DND-41 (cell line): Measurements from ENCODE around the gene SPTBN4.

Experiments used
- ATAC-seq: fragments of 200-7000 bp; cut with Tn5 transposase; 3 replicates; pipeline ENCODE4 v1.9.1; 2021; ENCODE audit warnings: low read depth; ENCODE audit not compliant: insufficient read depth
- DNase-seq: peaks from one replicate; pipeline ENCODE4 v3.0.0-alpha.2; 2020
- H2AFZ ChIP-seq: 2 replicates; pipeline ENCODE4 v1.6.0; 2012; ENCODE audit warnings: low read depth, low read length
- H3K27ac ChIP-seq: 2 replicates; pipeline ENCODE4 v1.5.1; 2012; ENCODE audit warnings: low read length, inconsistent platforms
- H3K27me3 ChIP-seq: fragments of 200-600 bp; sonication (generic); 2 replicates; pipeline ENCODE4 v1.6.0; 2012; ENCODE audit warnings: low read length, mild to moderate bottlenecking, inconsistent platforms; ENCODE audit not compliant: insufficient read depth, poor library complexity
- H3K36me3 ChIP-seq: 2 replicates; pipeline ENCODE4 v1.5.1; 2012; ENCODE audit warnings: low read length, inconsistent platforms; ENCODE audit not compliant: insufficient read depth
- H3K4me1 ChIP-seq: 2 replicates; pipeline ENCODE4 v1.5.1; 2012; ENCODE audit warnings: mild to moderate bottlenecking, low read length; ENCODE audit not compliant: insufficient read depth
- H3K4me2 ChIP-seq: 2 replicates; pipeline ENCODE4 v1.6.0; 2012; ENCODE audit warnings: mild to moderate bottlenecking, moderate library complexity, low read length, inconsistent platforms; ENCODE audit not compliant: insufficient read depth
- H3K4me3 ChIP-seq, 2 experiments: fragments of 200-600 bp in 1 of 2; shearing (Covaris generic) in 1 of 2; 2 replicates each; pipeline ENCODE4 v1.5.1; 2012 to 2016; ENCODE audit warnings: inconsistent platforms in 2 of 2, low read length in 2 of 2, mild to moderate bottlenecking in 2 of 2, low read depth in 1 of 2, moderate library complexity in 1 of 2
- H3K79me2 ChIP-seq: 2 replicates; pipeline ENCODE4 v1.6.0; 2012; ENCODE audit warnings: low read length, inconsistent platforms; ENCODE audit not compliant: insufficient read depth
- H3K9ac ChIP-seq: 2 replicates; pipeline ENCODE4 v1.6.0; 2012; ENCODE audit warnings: low read depth, mild to moderate bottlenecking, inconsistent platforms, low read length, moderate library complexity
- H3K9me3 ChIP-seq: 2 replicates; pipeline ENCODE4 v1.5.1; 2012; ENCODE audit warnings: low read length, moderate library complexity, mild to moderate bottlenecking, inconsistent platforms; ENCODE audit not compliant: insufficient read depth, severe bottlenecking
- H4K20me1 ChIP-seq: 2 replicates; pipeline ENCODE4 v1.6.0; 2012; ENCODE audit warnings: low read length; ENCODE audit not compliant: insufficient read depth
- EZH2 ChIP-seq: IDR thresholded peaks from 3 replicates; pipeline ENCODE4 v1.6.1; 2012; ENCODE audit warnings: borderline replicate concordance, low read depth, mild to moderate bottlenecking, moderate library complexity, low read length, inconsistent platforms; ENCODE audit not compliant: severe bottlenecking
- TF ChIP-seq, protein P1 (sequence below): IDR thresholded peaks from 2 replicates; pipeline ENCODE4 v1.5.1; 2012; ENCODE audit warnings: borderline replicate concordance, low read length, moderate library complexity, mild to moderate bottlenecking; ENCODE audit not compliant: poor library complexity, severe bottlenecking; ENCODE audit errors: extremely low read depth

The SPTBN4 gene

DNA sequence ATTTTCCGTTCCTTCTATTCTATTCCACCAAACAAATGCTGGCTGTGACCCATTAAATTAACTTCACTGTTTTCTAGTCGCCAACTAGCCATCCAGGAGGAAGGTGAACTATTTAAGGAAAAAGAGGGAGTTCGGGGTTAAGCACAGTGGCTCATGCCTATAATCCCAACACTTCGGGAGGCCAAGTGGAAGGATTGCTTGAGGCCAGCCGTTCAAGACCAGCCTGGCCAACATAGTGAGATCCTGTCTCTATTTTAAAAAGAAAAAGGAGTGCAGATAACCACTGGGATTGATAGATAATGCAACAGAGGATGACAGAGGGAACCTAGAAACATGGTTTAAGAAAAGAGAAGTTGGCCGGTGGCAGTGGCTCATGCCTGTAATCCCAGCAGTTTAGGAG lies 44.7 kb downstream of the SPTBN4 start:
- Histone ChIP-seq H3K27me3 (no peaks in the 10 kb centered on the region), H4K20me1 (no peaks in the 10 kb centered on the region), H3K9ac (no peak overlapping the region), H3K4me1 (no peaks in the 10 kb centered on the region), H3K4me2 (no peak overlapping the region), H3K4me3 (no peak overlapping the region), H3K27ac (no peak overlapping the region), H3K79me2 (no peaks in the 10 kb centered on the region), H2AFZ (no peak overlapping the region), H3K9me3 (no peaks in the 10 kb centered on the region), H3K36me3 (no peaks in the 10 kb centered on the region)
- no peak for ATAC-seq
- no peak for DNase-seq
- TF ChIP-seq, protein P1, sequence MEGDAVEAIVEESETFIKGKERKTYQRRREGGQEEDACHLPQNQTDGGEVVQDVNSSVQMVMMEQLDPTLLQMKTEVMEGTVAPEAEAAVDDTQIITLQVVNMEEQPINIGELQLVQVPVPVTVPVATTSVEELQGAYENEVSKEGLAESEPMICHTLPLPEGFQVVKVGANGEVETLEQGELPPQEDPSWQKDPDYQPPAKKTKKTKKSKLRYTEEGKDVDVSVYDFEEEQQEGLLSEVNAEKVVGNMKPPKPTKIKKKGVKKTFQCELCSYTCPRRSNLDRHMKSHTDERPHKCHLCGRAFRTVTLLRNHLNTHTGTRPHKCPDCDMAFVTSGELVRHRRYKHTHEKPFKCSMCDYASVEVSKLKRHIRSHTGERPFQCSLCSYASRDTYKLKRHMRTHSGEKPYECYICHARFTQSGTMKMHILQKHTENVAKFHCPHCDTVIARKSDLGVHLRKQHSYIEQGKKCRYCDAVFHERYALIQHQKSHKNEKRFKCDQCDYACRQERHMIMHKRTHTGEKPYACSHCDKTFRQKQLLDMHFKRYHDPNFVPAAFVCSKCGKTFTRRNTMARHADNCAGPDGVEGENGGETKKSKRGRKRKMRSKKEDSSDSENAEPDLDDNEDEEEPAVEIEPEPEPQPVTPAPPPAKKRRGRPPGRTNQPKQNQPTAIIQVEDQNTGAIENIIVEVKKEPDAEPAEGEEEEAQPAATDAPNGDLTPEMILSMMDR, result no peak
- no peak for TF ChIP-seq EZH2

DNA sequence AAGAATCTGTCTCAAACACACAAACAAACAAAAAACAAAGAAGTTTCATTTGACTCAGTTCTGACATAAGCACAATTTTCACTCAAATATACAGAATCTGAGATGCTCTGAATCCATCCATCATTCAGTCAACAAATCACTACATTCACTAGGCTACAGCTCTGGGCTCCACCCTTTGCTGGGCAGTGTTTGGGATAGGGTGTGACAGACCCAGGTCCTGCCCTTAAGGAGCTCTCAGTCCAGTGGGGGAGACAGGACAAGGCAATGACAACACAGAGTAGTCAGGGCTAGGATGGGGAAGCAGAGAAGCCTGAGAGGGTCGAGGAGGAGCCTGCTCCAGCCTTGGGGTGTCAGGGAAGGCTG lies 45.3 kb downstream of the SPTBN4 start:
- no peak for DNase-seq
- Histone ChIP-seq H3K27me3 (no peaks in the 10 kb centered on the region), H3K36me3 (no peaks in the 10 kb centered on the region), H3K9ac (no peak overlapping the region), H3K27ac (no peak overlapping the region), H3K4me2 (no peak overlapping the region), H4K20me1 (no peaks in the 10 kb centered on the region), H3K79me2 (no peaks in the 10 kb centered on the region), H3K9me3 (no peaks in the 10 kb centered on the region), H3K4me1 (no peaks in the 10 kb centered on the region), H2AFZ (no peak overlapping the region), H3K4me3 (no peak overlapping the region)
- TF ChIP-seq, protein P1, result no peak
- TF ChIP-seq EZH2, result no peak
- no peak for ATAC-seq

DNA sequence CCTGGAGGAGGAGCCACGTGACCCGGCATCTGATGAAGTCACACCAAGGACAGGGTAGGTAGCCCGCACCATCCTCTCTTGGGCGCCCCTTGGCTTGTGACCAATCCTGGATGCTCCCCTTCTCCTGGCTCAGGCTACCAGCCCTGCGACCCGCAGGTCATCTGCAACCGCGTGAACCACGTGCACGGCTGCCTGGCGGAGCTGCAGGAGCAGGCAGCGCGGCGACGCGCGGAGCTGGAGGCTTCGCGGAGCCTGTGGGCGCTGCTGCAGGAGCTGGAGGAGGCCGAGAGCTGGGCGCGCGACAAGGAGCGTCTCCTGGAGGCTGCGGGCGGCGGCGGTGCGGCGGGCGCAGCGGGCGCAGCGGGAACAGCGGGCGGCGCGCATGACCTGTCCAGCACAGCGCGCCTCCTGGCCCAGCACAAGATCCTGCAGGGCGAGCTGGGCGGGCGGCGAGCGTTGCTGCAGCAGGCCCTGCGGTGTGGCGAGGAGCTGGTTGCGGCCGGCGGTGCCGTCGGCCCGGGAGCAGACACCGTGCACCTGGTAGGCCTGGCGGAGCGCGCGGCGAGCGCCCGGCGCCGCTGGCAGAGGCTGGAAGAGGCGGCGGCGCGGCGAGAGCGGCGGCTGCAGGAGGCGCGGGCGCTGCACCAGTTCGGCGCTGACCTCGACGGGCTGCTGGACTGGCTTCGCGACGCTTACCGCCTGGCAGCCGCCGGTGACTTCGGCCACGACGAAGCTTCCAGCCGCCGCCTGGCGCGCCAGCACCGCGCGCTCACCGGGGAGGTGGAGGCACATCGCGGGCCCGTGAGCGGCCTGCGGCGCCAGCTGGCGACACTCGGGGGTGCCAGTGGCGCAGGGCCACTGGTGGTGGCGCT lies 45.9 kb downstream of the SPTBN4 start:
- Histone ChIP-seq H3K4me2 (no peak overlapping the region), H3K27ac (no peak overlapping the region), H2AFZ (no peak overlapping the region), H3K9ac (no peak overlapping the region), H3K4me1 (no peaks in the 10 kb centered on the region), H3K4me3 (no peak overlapping the region), H3K79me2 (no peaks in the 10 kb centered on the region), H3K36me3 (no peaks in the 10 kb centered on the region), H4K20me1 (no peaks in the 10 kb centered on the region), H3K9me3 (no peaks in the 10 kb centered on the region), H3K27me3 (no peaks in the 10 kb centered on the region)
- ATAC-seq, result no peak
- no peak for TF ChIP-seq EZH2
- DNase-seq, result no peak

DNA sequence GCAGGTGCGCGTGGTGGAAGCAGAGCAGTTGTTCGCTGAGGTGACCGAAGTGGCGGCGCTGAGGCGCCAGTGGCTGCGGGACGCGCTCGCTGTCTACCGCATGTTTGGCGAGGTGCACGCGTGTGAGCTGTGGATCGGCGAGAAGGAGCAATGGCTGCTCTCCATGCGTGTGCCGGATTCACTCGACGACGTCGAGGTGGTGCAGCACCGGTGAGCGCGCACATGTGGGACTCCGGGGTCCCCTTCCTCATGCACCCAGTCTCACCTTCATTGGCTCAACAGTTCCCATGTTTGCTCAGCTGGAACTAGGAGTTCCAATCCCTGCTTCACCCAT lies 46.5 kb downstream of the SPTBN4 start:
- Histone ChIP-seq H3K4me2 (no peak overlapping the region), H3K27me3 (no peaks in the 10 kb centered on the region)

More for the DNA sequence above, 46.5 kb downstream of the SPTBN4 start:
- Histone ChIP-seq H3K4me1 (no peaks in the 10 kb centered on the region), H4K20me1 (no peaks in the 10 kb centered on the region), H3K27ac (no peak overlapping the region), H3K9ac (no peak overlapping the region), H3K79me2 (no peaks in the 10 kb centered on the region), H3K9me3 (no peaks in the 10 kb centered on the region), H2AFZ (no peak overlapping the region), H3K36me3 (no peaks in the 10 kb centered on the region), H3K4me3 (no peak overlapping the region)
- no peak for DNase-seq
- no peak for ATAC-seq
- TF ChIP-seq, protein P1, result no peak
- TF ChIP-seq EZH2, result no peak
